GM23248 (cell line): ENCODE measurements around the gene CCDC188. TPM values are rescaled to one million over a fixed set of nuclear protein-coding genes. Genes with fewer than 3 reads are reported as not detected.

ENCODE experiments used
- DNase-seq: peaks from one replicate; pipeline ENCODE4 v3.0.0-alpha.2; 2015
- H2AFZ ChIP-seq: fragments of 200-600 bp; sonication (generic); 2 replicates; pipeline ENCODE4 v1.6.1; 2016; ENCODE audit warnings: antibody characterized with exemption
- H3F3A ChIP-seq: fragments of 200-600 bp; sonication (generic); 2 replicates; pipeline ENCODE4 v1.6.1; 2016; ENCODE audit warnings: mild to moderate bottlenecking, antibody characterized with exemption, mixed run types; ENCODE audit not compliant: insufficient read depth
- H3K27ac ChIP-seq: fragments of 200-600 bp; sonication (generic); 2 replicates; pipeline ENCODE4 v1.5.1; 2016; ENCODE audit warnings: mild to moderate bottlenecking
- H3K27me3 ChIP-seq: fragments of 200-600 bp; sonication (generic); replicated peaks from 2 replicates; pipeline ENCODE4 v1.6.1; 2016; ENCODE audit warnings: mild to moderate bottlenecking; ENCODE audit not compliant: insufficient read depth
- H3K36me3 ChIP-seq: fragments of 200-600 bp; sonication (generic); 2 replicates; pipeline ENCODE4 v1.6.1; 2016; ENCODE audit warnings: low read depth, mild to moderate bottlenecking
- H3K4me1 ChIP-seq: fragments of 200-600 bp; sonication (generic); 2 replicates; pipeline ENCODE4 v1.6.1; 2016; ENCODE audit warnings: mild to moderate bottlenecking; ENCODE audit not compliant: insufficient read depth
- H3K4me2 ChIP-seq: fragments of 200-600 bp; sonication (generic); one replicate; pipeline ENCODE4 v1.6.1; 2016; ENCODE audit warnings: mild to moderate bottlenecking; ENCODE audit not compliant: unreplicated experiment
- H3K4me3 ChIP-seq: fragments of 200-600 bp; sonication (generic); 2 replicates; pipeline ENCODE4 v1.5.1; 2016; ENCODE audit warnings: mild to moderate bottlenecking
- H3K79me2 ChIP-seq: fragments of 200-600 bp; sonication (generic); 2 replicates; pipeline ENCODE4 v1.6.1; 2016; ENCODE audit warnings: mild to moderate bottlenecking; ENCODE audit not compliant: insufficient read depth
- H3K9ac ChIP-seq: fragments of 200-600 bp; sonication (generic); 2 replicates; pipeline ENCODE4 v1.6.1; 2016; ENCODE audit warnings: mild to moderate bottlenecking
- H3K9me2 ChIP-seq: fragments of 200-600 bp; sonication (generic); 2 replicates; pipeline ENCODE4 v1.6.1; 2016; ENCODE audit warnings: mixed run types, mild to moderate bottlenecking, moderate library complexity; ENCODE audit not compliant: insufficient read depth
- H3K9me3 ChIP-seq: fragments of 200-600 bp; sonication (generic); one replicate; pipeline ENCODE4 v1.6.1; 2017; ENCODE audit warnings: low read depth
- H4K20me1 ChIP-seq: fragments of 200-600 bp; sonication (generic); 2 replicates; pipeline ENCODE4 v1.6.0; 2016; ENCODE audit not compliant: insufficient read depth
- EZH2 ChIP-seq: fragments of 200-600 bp; sonication (generic); IDR thresholded peaks from 2 replicates; pipeline ENCODE4 v1.6.1; 2018; ENCODE audit warnings: antibody characterized with exemption, mild to moderate bottlenecking; ENCODE audit not compliant: insufficient read depth, poor library complexity, severe bottlenecking
- EZH2phosphoT487 ChIP-seq: fragments of 200-600 bp; sonication (generic); IDR thresholded peaks from 2 replicates; pipeline ENCODE4 v1.6.1; 2018; ENCODE audit warnings: antibody characterized with exemption, moderate library complexity, mild to moderate bottlenecking, low read depth; ENCODE audit not compliant: insufficient read depth
- WGBS, 2 experiments: methylation state at CpG; one replicate each; pipeline ENCODE4 v1.1.6; 2015 to 2017; ENCODE audit warnings: low lambda C conversion rate in 2 of 2, low coverage in 1 of 2; ENCODE audit errors: missing lambda C conversion rate in 2 of 2; 5-methylcytosine and 5-hydroxymethylcytosine counted together
- in situ Hi-C: fragments of 300-500 bp; cut with MboI; formaldehyde crosslinking; loops from 2 replicates; pipeline ENCODE4 v1.15.0; 2020
- polyA plus RNA-seq: library from polyadenylated mRNA; unstranded; fragments of >200 nt; fragmentation: Nextera tagmentation; extraction: Ambion mirVana; gene quantifications from 2 replicates; pipeline ENCODE4 v1.2.1, GENCODE V29; 2016
- total RNA-seq: library from RNA; depleted of rRNA; stranded (reverse); fragments of >200 nt; shearing (Covaris generic); gene quantifications from 2 replicates; pipeline ENCODE4 v1.2.3, GENCODE V29; 2014

Gene CCDC188
- total and polyA plus RNA-seq, 2 experiments from 2014 or later, result 1.2 to 1.8 TPM

DNA sequence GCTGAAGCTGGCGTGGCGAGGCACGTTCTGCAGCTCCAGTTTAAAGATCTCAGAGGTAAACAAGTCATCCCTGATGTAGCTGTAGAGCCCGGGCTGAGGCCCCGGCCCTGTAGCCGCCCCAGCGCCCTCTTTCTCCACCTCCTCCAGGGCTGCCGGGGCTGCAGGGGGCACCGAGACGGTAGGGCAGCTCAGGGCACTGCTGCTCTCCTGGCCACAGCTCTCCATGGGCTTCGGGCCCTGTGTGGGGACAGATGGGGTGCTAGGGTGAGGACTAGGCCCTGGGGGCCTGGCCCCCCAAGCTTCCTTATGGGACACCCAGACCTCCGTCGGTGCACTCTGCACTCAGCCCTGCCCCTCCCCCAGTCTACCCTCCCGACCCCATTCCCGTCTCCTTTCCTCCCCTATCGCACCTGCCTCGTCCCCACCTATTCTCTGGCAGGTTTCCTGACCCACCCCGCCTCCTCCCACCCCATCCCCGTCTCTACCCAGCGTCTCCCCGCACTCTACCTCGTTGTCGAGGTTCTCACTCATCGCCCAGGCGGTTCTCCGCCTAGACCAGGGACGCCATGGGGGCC is 34.4 kb downstream of the CCDC188 start:
- Histone ChIP-seq H3K4me1 (peaks cover 13% of the 10 kb centered on the region), H3K9ac (peak overlapping the region; percentile 95), H3K36me3 (peaks cover 8% of the 10 kb centered on the region; the same call in 1 of the 2 replicates), H3K9me3 (no peaks in the 10 kb centered on the region), H2AFZ (peak overlapping the region; percentile 70), H4K20me1 (no peaks in the 10 kb centered on the region), H3K27me3 (no peaks in the 10 kb centered on the region), H3K4me2 (peak overlapping the region; percentile 76), H3K4me3 (peak overlapping the region; percentile 88), H3F3A (peaks cover 17% of the 10 kb centered on the region), H3K9me2 (no peaks in the 10 kb centered on the region), H3K27ac (peak overlapping the region; percentile 66), H3K79me2 (peaks cover 78% of the 10 kb centered on the region)
- TF ChIP-seq EZH2phosphoT487, result no peak
- no peak for TF ChIP-seq EZH2
- in situ Hi-C loops, result no loop called here
- WGBS, 2 experiments, result 12 to 13% methylated on average over 22 to 27 of the region's 27 CpGs
- peak; percentile 20 for DNase-seq

DNA sequence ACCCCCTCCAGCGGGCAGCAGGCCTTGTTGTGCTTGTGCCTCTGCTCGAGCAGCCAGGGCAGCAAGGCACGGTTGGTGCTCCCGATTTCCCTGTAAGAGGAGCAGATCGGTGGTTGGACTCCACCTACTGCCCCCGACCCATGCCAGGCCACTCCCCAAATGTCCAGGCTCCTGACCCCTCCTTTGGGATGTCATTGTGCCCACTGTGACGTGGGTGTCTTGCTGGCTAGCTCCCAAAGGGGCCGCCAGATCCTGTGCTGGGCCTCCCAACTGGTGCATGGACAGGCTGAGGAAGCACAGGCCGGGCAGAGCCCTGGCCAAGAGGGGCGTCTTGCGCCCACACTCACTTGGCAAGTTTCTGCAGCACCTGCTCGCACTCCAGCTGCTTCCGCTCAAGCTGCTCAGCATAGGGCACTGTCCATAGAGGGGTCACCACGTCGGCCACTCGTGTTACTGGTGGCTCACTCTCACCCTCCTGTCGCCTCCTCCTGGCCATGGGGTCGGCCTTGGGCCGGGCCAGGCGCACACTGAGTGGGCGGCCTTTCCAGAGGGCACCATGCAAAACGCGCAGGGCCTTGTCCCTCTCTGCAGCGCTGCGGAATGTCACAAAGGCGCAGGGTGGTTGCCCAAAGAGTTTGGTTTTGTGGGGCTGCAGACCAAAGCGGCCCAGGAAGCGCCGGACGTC is 35.0 kb downstream of the CCDC188 start, which contains the start of gene RANBP1:
TSS of gene RANBP1 (plus strand) at position 414 of the 685 bp plus-strand sequence. CDS start at position 495, 81 bp downstream.
- Histone ChIP-seq H4K20me1 (no peaks in the 10 kb centered on the region), H3K9ac (peak within 1 kb of the TSS; percentile 95), H3F3A (peaks cover 23% of the 10 kb centered on the region), H3K9me3 (no peaks in the 10 kb centered on the region), H3K4me2 (peak within 1 kb of the TSS; percentile 76), H3K4me3 (peak within 1 kb of the TSS; percentile 88), H3K4me1 (peaks cover 13% of the 10 kb centered on the region), H3K27me3 (no peaks in the 10 kb centered on the region), H3K79me2 (peaks cover 71% of the 10 kb centered on the region), H3K36me3 (peaks cover 10% of the 10 kb centered on the region; the same call in 1 of the 2 replicates), H3K9me2 (no peaks in the 10 kb centered on the region), H2AFZ (peak within 1 kb of the TSS; percentile 70), H3K27ac (peak within 1 kb of the TSS; percentile 66)
- no peak for TF ChIP-seq EZH2
- TF ChIP-seq EZH2phosphoT487, result no peak
- 82 to 83% methylated on average over 29 to 30 of the region's 30 CpGs for WGBS, 2 experiments
- in situ Hi-C loops, result no loop called here
- no peak for DNase-seq

DNA sequence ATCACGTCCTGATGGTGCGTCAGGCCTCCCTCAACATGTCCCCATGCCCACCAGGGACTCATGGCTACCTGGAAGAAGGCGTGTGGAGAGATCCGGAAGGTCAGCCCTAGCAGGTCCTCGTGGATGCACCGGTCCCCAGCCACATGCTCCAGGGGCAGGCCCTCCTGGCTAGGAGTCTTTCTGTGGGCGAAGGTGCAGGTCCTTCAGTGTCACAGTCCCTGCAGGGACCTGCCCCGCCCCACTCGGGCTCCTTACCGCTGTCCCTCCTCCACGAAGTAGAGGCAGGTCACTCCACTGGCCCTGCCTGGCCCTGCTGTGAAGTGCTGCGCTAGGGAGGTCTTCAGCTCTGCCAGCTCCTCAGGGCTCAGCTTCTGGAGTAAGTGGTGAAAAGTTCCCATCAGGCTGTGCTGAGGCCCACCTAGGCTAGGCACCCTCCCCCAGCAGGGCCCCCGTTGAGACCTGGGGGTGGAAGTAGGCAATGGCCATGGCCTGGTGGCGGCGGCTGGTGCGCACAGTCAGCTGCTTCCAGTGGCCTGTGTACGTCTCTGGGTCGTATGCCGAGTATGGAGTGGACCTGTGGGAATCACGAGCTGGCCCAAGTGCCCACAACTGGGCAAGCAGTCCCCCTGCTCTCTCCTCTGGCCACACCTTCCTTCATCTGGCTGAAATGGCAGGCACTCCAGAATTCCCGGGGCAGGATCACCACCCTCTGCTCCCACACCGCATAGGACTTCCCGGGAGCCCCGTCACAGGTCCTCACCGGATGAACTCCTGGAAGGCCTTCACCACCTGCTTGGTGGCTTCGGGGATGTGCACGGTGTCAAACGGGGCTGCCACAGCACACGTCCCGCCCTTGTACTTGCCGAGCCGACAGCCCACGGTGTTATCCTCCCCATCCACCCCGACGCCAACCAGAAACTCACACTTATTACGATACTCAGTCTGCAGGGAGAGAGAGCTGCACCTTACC is 36.1 kb downstream of the CCDC188 start:
- no peak overlapping the region for H3K4me2 ChIP-seq
- H2AFZ ChIP-seq, result no peak overlapping the region
- peaks cover 29% of the 10 kb centered on the region for H3F3A ChIP-seq
- H4K20me1 ChIP-seq, result no peaks in the 10 kb centered on the region
- WGBS, 2 experiments, result 83 to 88% methylated on average over 32 to 34 of the region's 36 CpGs
- no peak overlapping the region for H3K27ac ChIP-seq
- no peaks in the 10 kb centered on the region for H3K9me2 ChIP-seq
- H3K9ac ChIP-seq, result 0 out of 2 replicates have a peak overlapping the region, but pooled peaks have one; percentile 95
- peaks cover 14% of the 10 kb centered on the region; the same call in 1 of the 2 replicates for H3K36me3 ChIP-seq
- no peaks in the 10 kb centered on the region for H3K9me3 ChIP-seq
- H3K79me2 ChIP-seq, result peaks cover 61% of the 10 kb centered on the region
- TF ChIP-seq EZH2phosphoT487 (no peak), EZH2 (no peak)
- in situ Hi-C loops, result no loop called here
- no peak overlapping the region for H3K4me3 ChIP-seq
- H3K27me3 ChIP-seq, result no peaks in the 10 kb centered on the region
- H3K4me1 ChIP-seq, result peaks cover 13% of the 10 kb centered on the region
- no peak for DNase-seq
